Medulla oblongata (tissue), 1 donor: Measurements from ENCODE around the gene SSR4.
"Not testable (repeated sequence)": the region's sequence is repeated elsewhere in the genome, so short reads cannot be mapped to it uniquely, and the experiment has no call there.

Experiments used
- DNase-seq: peaks from one replicate; pipeline ENCODE4 v3.0.0-alpha.2; 2015; ENCODE audit errors: extremely low spot score

Gene SSR4

DNA sequence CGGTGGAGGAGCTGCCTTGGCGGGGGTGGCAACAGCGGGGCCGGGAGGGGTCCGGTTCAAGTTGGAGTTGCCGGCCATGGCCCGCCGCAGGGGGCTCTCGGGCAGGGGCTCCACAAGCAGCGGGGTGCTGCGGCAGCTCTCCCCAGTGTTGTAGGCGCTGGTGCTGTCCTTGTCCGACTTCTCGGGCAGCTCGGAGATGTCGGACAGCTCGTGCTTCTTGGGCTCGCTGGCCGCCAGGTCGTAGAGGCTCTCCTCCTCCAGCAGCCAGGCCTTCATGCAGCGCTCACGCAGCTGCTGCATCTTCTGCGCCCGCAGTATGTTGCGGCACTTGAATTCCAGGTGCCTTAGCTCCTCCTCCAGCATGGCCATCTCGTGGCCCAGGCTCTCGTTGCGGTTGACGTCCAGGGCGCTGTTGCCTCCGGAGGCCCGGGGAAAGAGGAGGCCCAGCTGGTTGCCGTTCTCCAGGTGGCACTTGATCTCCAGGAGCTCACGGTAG is 9.7 kb downstream of the SSR4 start:
- no peak for DNase-seq

DNA sequence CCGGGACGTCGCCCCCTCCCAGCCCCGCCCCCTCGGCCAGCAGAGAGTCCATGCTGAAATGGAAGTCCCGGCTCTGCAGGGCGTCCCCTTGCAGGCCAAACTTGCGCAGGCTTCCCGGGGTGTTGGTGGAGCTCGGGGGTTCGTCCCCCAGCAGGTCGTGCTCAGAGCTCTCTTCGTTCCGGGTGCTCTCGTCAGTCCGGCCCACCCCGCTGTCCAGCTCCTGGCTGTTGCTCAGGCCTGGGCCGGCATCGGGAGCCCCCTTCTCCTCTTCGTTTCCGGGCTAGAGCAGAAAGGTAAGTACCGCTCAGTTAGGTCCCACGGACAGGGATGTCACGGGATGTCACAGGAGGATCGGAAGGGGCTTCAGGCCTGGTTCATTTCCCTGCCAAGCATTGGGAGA is 10.2 kb downstream of the SSR4 start:
- DNase-seq = no peak

DNA sequence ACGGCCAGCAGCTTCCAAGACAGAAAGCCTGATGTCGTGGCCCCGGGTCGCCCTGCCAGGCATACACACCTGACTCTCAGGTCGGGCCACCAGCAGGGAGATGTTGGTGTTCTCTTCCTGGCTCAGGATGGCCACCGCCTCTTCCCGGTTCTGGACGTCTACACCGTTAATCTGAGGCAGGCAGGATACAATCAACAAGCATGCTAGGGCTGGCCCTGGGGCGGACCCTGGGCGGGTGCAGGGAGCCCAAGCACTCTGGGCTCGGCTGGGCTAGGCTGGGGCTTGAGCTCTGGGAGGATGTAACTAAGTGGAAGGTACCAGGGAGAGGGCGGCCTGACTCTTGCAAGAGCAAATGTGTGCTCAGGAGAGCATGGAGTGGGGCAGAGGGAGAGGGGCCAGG is 11.0 kb downstream of the SSR4 start:
- DNase-seq = no peak

DNA sequence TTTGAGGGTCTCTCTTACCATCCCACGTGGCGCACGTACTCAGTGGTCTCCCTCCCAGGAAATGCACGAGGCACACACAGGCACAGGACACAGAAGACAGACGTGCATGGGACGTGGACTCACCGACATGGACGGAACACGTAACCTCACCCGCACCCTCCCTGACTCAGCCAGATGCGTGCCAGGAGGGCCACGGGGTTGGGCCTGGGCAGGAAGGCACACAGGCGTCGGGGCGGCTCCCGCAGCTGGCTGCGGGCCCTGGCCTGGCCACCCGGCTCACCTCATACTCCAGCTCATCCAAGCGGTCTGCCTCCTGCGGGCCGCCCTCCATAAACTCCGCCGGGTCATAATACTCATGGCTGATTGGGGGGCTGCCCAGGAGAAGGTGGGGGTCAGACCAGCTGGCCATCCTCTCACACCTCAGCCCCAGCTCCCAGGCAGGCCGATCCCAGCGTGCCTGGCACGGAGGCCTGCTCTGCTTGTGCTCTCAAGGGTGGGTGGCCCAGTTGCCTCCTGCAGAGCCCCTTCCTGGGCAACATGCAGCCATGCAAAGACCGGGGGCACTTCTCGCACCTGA is 12.6 kb downstream of the SSR4 start:
- no peak for DNase-seq

DNA sequence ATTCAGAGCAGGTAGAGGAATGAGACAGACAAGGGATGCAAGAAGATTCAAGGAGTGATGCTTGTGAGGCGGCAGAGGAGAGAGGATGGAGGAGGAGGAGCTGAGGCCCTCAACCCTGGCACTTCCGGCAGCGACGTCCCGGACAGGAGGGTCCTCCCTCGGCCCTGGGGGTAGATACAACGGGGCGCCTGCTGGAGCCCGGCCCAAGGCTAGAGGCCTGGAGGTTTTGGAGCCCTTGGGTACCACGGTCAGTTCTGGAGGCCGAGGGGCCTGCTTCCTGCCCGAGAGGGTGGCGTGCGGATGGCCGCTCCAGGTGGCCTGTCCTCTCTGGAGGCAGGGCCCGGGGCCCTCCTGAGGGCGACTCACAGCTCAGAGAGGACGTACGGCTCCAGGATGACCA is 13.5 kb downstream of the SSR4 start:
- no peak for DNase-seq

DNA sequence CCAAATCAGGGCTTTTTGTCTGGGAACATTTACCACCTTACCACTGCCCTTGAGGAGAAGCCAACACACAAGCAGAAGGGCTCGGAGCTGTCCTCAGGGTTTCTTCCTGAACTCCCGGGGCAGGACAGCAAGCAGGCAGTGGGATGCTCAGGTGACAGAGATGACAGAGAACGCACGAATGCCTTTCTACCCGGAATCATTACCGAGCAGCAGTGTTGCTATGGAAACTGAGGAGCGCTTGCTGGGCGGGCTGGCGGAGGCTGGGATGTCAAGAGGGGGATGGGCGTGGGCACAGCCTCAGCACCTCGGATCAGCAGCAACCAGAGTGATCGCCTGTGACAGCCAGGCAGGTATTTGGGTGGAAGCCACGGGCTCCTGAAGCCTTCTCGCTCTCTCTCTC is 17.8 kb downstream of the SSR4 start:
- no peak for DNase-seq

DNA sequence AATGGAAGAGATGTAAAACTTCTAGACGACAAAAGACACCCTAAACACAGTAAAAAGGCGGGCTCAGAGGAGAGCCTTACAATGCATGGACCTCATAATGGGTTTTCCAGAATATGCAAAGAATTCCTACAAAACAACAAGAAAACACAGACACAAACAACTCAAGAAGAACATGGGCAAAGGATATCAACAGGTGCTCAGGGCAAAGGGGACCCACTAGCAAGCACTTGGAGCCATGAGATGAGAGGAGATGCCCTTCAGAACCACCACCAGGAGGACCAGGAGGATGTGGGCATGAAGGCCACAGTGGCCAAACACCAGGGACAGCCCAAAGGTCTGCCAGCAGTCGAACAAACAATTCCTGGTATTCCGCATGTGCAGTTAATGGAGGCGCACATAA is 18.7 kb downstream of the SSR4 start:
- no peak for DNase-seq

DNA sequence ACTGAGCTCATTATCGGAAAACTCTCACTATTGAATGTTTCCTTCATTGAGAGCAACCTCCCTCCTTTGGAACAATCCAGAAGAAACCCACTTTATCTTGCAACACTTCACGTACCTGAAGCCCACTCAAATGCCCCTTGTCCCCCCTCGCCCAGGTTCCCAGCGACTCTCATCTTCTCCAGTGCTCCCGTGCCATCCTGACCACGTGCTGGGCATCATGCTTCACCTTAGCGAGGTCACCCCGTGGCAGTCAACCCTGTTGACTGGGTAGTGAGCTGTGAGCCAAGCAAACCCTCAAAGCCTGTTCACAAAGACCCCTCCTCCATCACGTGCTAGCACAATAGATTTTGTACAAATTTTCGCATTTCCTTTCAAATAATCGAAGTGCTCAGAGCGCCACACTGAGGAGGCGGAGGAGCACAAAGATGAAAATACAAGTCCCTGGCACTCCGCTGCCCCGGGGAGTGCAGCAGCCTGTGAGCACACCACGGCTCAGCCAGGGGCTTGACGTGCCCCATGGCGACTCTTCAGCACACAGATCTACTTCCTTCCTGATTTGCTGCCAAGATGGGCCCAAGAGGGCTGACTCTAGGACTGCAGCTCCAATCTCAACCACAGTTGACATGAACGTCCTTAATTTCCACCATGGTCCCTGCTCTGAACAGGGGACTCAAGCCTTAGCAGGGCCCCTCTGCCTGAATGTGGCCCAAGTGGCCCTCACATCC is 20.3 kb downstream of the SSR4 start:
- no peak for DNase-seq

DNA sequence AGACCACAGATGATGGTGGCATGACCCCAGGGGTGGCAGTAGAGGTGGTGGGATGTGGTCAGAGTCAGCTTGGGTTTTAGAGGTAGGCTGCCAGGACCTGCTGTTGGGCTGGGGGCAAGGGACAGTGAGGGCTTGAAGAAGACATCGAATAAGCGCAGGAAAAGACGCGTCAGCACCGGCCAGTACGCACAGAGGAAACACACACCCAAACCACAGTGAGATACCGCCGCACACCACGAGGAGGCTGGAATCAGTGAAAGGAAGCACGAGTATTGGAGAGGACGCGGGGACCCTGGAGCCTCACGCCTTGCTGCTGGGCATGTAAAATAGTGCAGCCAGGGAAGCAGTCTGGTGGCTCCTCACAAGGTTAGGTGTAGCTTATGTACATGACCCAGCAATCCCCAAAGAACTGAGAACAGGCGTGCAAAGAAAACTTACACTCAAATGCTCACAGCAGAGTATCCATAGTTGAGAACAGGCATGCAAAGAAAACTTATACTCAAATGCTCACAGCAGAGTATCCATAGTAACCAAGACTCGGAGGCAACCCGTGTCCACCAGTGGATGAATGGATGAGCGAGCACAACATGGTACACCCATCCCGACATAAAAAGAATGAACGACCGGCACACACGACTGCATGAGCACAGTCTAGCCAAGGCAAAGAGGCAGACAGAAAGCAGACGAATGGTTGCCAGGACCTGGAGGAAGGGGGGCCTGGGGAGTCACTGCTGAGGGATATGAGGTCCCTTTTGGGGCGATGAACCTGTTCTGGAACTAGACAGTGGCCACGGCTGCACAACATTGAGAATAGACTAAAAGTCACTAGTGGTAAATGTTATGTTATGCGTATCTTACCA is 22.6 kb downstream of the SSR4 start:
- no peak for DNase-seq

DNA sequence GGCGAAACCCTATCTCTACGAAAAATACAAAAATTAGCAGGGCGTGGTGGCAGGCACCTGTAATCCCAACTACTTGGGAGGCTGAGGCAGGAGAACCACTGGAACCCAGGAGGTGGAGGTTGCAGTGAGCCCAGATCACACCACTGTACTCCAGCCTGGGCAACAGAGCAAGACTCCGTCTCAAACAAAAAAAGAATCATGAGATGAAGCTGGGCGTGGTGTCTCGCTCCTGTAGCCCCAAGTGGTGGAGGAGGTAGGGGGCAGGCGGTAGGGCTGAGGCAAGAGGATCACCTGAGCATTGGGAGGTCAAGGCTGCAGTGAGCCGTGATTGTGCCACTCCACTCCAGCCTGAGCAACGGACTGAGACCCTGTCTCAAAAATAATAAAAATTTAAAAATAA is 23.6 kb downstream of the SSR4 start:
- DNase-seq = not testable (repeated sequence)

DNA sequence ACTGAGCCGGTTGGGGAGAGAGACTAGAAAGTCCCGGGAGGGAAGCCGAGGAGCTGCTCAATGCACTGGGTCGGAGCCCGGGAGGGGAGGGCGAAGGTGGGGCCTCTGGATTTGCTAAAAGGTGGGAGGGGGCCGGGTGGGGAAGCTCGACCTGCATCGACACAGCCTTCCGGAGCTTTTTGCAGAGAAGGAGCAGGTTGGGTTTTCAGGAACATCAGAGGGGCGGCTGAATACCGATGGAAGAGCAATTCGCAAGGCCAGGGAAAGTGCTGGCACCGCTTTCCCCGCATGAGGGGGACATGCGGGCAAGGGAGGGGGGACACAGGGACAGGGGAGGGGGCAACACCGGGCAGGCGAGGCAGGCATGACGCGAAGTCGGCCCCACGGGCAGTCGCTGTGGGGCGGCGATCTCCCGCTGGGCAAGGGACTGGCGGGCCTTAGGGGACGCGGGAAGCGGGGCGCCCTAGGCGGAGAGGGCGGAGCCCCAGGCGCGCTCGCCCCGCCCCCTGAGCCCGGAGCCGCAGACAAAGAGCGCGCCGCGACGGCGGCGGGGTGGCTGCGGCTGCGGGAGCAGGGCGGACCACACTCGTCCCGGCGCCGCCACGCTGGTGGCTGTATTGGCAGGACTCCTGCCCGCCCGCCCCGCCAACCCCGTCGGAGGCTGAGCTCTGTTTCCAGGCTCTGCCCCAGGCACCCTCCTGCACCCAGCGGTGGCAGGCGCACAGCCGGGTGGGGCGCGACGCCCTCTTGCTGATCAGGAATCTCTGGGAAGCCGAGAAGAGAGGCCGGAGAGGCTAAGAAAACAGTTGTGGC is 24.3 kb downstream of the SSR4 start:
- DNase-seq = no peak

DNA sequence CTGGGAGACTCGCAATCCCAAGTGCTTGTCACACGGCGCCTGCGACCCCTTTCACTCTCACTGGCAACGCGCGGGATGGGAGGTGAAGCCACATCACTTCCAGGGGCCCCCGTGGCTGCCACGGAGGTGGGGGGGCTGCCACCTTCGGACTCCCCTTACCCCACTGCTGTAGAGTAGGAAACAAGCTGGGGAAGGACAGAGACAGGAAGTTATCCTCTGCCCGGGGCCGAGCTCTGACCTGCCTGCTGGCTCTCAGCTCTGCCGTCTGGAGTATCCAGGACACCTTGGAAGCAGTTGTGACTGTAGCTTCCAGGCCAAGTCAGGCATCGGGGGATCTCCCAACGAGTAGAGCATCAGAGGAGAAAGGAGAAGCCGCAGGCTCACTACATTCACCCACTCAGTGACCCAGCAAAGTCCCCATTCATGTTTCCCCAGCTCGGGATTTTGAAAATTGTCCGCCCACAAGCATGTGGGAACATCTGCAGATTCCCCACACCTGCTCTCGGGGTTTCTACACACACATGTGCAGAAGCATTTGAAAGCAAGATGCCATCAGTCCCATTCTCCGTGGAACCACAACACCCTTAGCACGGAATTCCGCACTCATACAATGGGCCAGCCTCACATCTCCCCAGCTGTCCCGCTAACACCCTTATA is 25.0 kb downstream of the SSR4 start:
- no peak for DNase-seq

DNA sequence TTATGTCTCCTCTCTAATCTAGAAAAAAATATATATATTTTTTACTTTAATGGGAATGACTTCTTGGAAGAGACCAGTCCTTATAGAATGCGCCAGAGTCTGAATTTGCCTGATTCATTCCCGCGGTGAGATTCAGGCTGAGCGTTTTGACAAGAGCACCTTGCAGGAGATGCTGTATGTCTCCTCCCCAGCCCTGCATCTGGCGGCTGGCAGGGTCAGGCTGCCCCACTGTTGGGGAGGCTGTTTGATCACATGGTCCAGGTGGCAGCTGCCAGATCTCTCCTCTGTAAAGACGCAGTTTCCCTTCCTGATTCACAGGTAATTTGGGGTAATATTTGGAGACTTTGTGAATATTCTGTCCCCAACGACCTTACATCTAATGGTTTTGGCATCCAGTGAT is 26.1 kb downstream of the SSR4 start:
- DNase-seq = no peak

DNA sequence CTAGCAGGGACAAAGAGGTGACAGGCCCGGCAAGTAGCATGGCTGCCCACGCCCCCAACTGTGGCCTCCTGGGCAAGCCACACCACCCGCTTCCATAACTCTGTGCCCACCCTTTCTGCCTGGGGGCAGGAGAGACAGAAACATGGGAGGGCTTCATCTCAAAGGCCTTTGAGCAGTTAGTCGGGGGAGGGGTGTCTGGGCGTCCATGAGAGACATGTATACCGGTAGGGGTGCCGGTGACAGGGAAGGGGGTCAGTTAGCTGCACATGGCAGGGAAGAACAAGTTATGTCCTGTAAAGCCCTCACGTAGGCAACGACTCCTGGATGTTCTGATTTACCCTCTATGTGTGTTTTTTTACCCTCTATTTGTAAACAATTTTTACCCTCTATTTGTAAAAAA is 26.6 kb downstream of the SSR4 start:
- DNase-seq = no peak

DNA sequence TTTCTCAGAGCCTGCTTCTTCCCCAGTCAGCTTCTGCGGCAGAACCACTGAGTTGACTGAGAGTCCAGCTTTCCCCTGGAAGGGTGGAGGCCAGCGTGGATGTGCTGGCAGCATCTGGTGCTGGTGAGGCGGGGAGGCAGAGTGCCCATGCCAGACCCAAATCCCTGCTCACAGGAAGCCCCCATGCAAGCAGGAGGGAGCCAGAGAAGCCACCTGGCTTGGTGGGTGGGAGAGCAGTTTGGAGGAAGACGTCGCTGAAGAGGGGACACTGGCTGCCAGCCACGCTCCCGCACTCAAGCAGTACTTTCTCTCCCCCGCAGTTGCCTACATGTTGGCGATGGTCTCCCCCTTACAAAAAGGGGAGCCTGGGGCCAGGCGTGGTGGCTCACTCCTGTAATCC is 29.9 kb downstream of the SSR4 start:
- no peak for DNase-seq

DNA sequence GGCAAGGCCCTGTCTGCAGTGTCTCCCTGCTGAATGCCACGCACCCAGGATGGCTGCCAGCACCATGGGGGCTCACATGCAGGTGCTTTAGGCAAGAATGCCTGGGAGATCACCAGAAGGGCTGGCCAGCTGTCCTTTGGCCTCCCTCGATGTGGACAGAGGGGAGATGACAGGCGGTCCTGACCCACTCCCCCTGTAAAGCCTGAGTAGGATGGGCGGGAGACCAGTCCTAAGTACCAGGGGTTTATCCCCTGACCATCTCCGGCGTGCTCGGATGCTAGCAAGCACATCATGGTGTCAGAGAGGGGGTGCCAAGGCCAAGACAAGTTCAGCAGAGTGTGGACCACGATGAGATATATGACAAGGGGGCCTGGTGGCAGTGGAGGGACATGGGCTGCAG is 30.6 kb downstream of the SSR4 start:
- no peak for DNase-seq

DNA sequence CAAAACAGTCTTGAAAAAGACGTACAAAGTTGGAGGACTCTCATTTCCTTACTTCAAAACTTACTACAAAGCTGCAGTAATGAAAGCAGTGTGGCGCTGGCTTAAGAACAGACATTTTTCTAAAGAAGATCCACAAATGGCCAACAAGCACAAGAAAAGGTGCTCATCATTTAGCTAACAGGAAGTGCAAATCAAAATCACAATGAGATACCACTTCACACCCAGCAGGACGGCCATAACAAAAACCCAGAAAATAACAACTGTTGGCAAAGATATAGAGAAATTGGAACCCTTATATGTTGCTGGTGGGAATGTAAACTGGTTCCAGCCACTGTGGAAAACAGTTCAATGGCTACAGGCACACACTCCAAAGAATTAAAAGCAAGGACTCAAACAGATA is 32.5 kb downstream of the SSR4 start:
- DNase-seq = no peak

DNA sequence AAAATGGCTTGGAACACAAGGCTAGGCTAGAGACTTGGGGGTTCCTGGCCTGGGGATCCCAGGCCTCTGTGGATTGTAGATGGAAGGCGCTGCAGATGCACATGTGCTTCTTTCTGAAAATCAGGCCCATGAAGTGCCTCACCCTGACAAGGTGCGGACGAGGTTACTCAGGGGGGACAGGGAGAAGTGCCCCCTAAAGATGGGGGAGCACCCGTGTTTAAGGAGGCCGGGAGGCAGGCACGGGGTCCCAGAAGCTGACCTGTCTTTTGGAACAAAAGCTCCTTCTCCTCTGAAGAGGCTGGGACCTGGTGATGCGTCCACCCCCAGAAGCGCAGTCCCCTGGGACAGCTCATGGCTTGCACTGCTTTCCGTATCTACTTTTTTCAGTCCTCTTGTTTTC is 33.4 kb downstream of the SSR4 start:
- no peak for DNase-seq

DNA sequence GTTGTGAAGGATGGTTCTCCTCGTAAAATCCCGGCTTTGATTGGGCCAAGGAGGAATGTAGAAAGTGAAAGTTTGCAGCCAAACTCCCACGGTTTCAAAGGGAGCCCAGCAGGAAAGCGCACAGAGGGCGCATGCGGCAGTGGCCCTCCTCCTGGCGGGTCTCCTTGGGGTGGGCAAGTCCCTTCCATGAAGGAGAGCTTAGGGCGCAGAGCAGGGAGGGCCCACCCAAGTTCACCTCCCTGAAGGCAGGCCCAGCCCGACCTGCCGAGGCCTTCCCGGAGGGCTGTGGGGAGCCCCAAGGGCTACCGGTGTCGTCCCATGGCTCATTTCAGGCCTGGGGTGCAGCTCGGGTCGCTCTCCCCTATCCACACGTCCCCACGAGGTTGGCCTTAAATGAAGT is 33.8 kb downstream of the SSR4 start:
- no peak for DNase-seq

DNA sequence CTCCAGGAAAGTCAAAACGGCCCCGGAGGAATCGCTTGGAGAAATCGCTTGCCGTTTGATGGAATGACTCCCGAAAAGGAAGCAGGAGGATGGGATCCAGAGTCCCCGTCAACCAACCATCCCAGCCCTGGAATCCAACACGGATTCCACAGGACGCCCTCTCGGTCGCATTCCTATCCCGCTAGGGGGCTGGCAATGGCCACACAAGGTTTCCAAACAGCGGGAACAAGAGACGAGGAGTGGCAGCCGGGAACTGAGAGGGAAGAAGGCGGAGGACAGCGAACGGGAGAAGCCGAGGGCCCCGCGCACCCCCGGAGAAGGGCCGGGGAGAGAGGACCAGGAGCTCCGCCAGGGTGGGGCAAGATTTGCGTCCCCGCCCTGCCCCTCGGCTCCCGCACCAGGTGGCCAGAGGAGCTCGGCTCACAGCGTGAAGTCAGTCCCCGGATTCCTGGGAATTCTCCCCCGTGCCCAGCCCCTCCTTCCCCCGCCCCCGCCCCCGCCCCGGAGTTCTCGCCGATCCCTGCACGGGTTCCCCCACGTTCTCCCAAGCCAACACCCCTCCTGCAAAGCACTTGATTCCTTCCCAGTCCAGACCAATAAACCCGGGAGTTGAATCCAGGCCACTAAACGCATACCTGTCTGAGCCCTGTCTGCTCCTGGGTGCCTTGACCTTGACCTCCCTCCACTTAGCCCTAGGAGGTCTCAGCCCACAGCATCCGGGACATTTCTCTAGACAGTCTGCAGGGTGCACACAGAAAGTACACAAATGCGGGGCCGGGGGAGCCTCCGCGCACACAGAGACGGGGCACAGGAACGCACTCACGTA is 34.5 kb downstream of the SSR4 start:
- no peak for DNase-seq

DNA sequence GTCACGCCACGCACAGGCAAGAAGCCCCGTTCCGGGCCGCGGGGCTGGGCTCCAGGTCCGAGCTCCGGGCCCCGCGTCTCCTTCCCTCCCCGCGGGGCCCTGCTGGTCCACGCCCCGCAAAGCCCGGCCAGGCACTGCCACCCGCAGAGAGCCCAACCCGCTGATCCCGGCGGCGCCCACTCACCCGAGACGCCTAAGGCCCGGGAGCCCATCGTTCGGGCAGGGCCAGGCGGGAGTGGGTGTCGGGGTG is 35.0 kb downstream of the SSR4 start:
- DNase-seq = no peak
